Natural killer cell (primary cell): ENCODE results near the gene RGS6. TPM values are rescaled to one million over a fixed set of nuclear protein-coding genes. Genes with fewer than 3 reads are reported as not detected.

Experiments
- ATAC-seq, 3 donors: fragments of 150-1000 bp in 2 of 3; fragments of 200-7000 bp in 1 of 3; cut with Tn5 transposase; 1 replicate in 1 of 3; 2 replicates in 2 of 3; pipeline ENCODE4 v1.10.0; 2021; ENCODE audit warnings: mild to moderate bottlenecking in 2 of 3, moderate library complexity in 2 of 3
- DNase-seq, 2 donors: peaks; one replicate each; pipeline versions ENCODE4 v3.0.0 to v3.0.0-alpha.2; 2013 to 2021; ENCODE audit warnings: mixed read lengths in 1 of 2
- H3K27ac ChIP-seq: one replicate; pipeline ENCODE4 v1.5.1; 2013; ENCODE audit warnings: mild to moderate bottlenecking, low read length
- H3K27me3 ChIP-seq: one replicate; pipeline ENCODE4 v1.6.1; 2013; ENCODE audit warnings: low read length; ENCODE audit not compliant: control insufficient read depth, insufficient read depth
- H3K36me3 ChIP-seq: one replicate; pipeline ENCODE4 v1.6.1; 2013; ENCODE audit warnings: low read length; ENCODE audit not compliant: control insufficient read depth, insufficient read depth
- H3K4me1 ChIP-seq: one replicate; pipeline ENCODE4 v1.6.1; 2013; ENCODE audit warnings: low read length; ENCODE audit not compliant: control insufficient read depth, insufficient read depth
- H3K4me3 ChIP-seq: one replicate; pipeline ENCODE4 v1.5.1; 2013; ENCODE audit warnings: low read length
- H3K9me3 ChIP-seq: one replicate; pipeline ENCODE4 v1.6.1; 2013; ENCODE audit warnings: low read length; ENCODE audit not compliant: control insufficient read depth, insufficient read depth
- H3K27ac Mint-ChIP-seq, 2 donors: one replicate each; pipeline ENCODE4 v1.8.0; 2022; ENCODE audit warnings: mild to moderate bottlenecking in 2 of 2, mixed read lengths in 2 of 2, moderate library complexity in 1 of 2
- H3K27me3 Mint-ChIP-seq, 2 donors: one replicate each; pipeline ENCODE4 v1.8.0; 2022; ENCODE audit warnings: low read depth in 2 of 2, mixed read lengths in 2 of 2
- H3K36me3 Mint-ChIP-seq: one replicate; pipeline ENCODE4 v1.8.0; 2022; ENCODE audit warnings: mixed read lengths
- H3K4me1 Mint-ChIP-seq, 2 donors: one replicate each; pipeline ENCODE4 v1.8.0; 2022; ENCODE audit warnings: mixed read lengths in 2 of 2
- H3K4me3 Mint-ChIP-seq: one replicate; pipeline ENCODE4 v1.8.0; 2022; ENCODE audit warnings: mild to moderate bottlenecking, moderate library complexity, mixed read lengths
- H3K9me3 Mint-ChIP-seq, 2 donors: one replicate each; pipeline ENCODE4 v1.8.0; 2022; ENCODE audit warnings: mixed read lengths in 2 of 2
- CTCF ChIP-seq: fragments of 200-600 bp; IDR thresholded peaks from one replicate; pipeline ENCODE4 v1.8.0; 2022; ENCODE audit warnings: antibody characterized with exemption
- WGBS: methylation state at CpG from one replicate; pipeline ENCODE4 v1.1.7; 2013; ENCODE audit warnings: missing lambda C conversion rate; ENCODE audit not compliant: insufficient coverage; 5-methylcytosine and 5-hydroxymethylcytosine counted together
- intact Hi-C: fragments of 100-400 bp; cut with micrococcal nuclease; formaldehyde crosslinking; loops from one replicate; pipeline ENCODE4 v1.14.2; 2022
- total RNA-seq, 4 donors: library from RNA; stranded (reverse); fragments of 120-200 nt in 1 of 4; gene quantifications; one replicate each; pipeline versions ENCODE4 v1.2.3 to v1.2.4, GENCODE V29; 2013 to 2022

RGS6 gene
- total RNA-seq, 3 donors from 2014 or later (not counting 1 experiment from before 2014, with no cell fraction given) = 0.75 to 1.4 TPM; not detected in 1

DNA sequence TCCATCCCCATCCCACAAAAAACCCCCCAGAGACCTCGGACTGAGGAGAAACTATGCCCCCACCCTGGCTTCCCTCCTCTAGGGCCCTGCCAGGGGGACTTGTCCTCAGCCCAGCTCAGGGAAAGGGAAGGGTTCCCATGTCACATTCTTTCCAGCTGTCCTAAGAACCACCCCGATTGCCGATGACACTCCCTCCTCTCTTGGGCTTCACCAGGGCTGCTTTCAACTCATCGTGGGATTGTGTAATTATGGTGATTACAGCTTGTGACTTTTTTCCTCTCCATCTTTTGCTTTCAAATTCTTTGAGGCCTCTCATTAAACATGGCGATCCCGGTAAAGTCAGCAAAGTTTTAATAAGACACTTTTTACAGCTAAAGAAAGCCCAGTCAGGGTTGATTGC is 617.6 kb downstream of the RGS6 start:
- no peaks in the 10 kb centered on the region for H3K36me3 ChIP-seq
- H3K27me3 ChIP-seq = no peaks in the 10 kb centered on the region
- H3K9me3 ChIP-seq = no peaks in the 10 kb centered on the region
- TF ChIP-seq CTCF = no peak
- Mint-ChIP-seq H3K27me3 (peaks cover 56 to 87% of the 10 kb centered on the region in 2 donors), H3K4me1 (peaks cover 8 to 10% of the 10 kb centered on the region in 2 donors), H3K27ac (no peak overlapping the region), H3K9me3 (no peaks in the 10 kb centered on the region), H3K36me3 (no peaks in the 10 kb centered on the region), H3K4me3 (no peak overlapping the region)
- DNase-seq = no peak
- 93% methylated on average over 3 of the region's 6 CpGs for WGBS
- ATAC-seq = no peak
- H3K4me1 ChIP-seq = peaks cover 25% of the 10 kb centered on the region
- H3K27ac ChIP-seq = no peak overlapping the region
- H3K4me3 ChIP-seq = no peak overlapping the region
- intact Hi-C loops = no loop called here

DNA sequence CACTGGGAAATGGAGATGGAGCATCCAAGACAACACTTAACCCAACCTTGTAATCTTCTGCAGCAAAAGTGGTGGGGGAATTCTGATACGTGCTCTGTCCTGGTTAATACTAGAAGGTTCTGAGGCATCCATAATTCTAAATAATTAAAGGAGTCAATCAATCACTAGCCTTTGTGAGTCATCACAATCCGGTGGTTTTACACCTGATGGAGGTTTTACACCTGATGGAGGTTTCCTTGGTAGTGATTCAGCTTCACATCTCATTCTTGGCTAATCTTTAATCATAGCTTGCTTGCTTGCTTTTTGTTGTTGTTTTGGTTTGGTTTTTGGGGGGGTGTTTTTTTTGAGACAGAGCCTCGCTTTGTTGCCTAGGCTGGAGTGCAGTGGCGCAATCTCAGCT is 618.3 kb downstream of the RGS6 start:
- Histone ChIP-seq H3K36me3 (no peaks in the 10 kb centered on the region), H3K27ac (no peak overlapping the region), H3K4me1 (peaks cover 18% of the 10 kb centered on the region), H3K27me3 (no peaks in the 10 kb centered on the region), H3K4me3 (no peak overlapping the region), H3K9me3 (no peaks in the 10 kb centered on the region)
- no peak for TF ChIP-seq CTCF
- no peak for DNase-seq
- H3K36me3 Mint-ChIP-seq = no peaks in the 10 kb centered on the region
- WGBS = 87% methylated on average over 3 of the region's 4 CpGs
- H3K4me1 Mint-ChIP-seq = peaks cover 6% of the 10 kb centered on the region in 2 donors
- no peak overlapping the region for H3K27ac Mint-ChIP-seq
- H3K9me3 Mint-ChIP-seq = no peaks in the 10 kb centered on the region
- intact Hi-C loops = no loop called here
- no peak overlapping the region for H3K4me3 Mint-ChIP-seq
- ATAC-seq = no peak
- H3K27me3 Mint-ChIP-seq = peaks cover 55 to 86% of the 10 kb centered on the region in 2 donors

DNA sequence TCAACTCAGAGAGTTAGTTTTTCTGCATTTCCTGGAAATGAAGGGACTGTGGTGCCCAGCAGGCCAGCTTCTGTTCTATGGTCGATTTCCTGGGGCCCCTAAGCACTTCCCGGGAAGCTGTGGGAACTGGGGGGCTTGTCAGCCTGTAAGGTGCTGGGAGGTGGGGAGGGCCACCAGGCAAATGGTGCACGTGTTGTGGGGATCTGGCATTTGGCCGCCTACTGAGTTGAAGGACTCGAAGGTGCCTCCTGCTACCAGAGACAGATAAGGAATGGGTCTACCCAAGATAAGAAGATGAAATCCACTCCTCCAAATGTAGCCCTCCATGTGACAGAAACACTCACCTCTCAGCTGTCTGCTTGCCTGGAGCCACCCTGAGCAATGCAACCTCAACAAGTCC is 620.0 kb downstream of the RGS6 start:
- no peaks in the 10 kb centered on the region for H3K36me3 ChIP-seq
- 72% methylated on average over 5 of the region's 5 CpGs for WGBS
- H3K4me1 Mint-ChIP-seq = no peaks in the 10 kb centered on the region
- no peaks in the 10 kb centered on the region for H3K9me3 Mint-ChIP-seq
- DNase-seq (no peak), ATAC-seq (no peak)
- H3K36me3 Mint-ChIP-seq = no peaks in the 10 kb centered on the region
- intact Hi-C loops = no loop called here
- H3K4me3 ChIP-seq = no peak overlapping the region
- H3K27ac Mint-ChIP-seq = no peak overlapping the region
- H3K27me3 ChIP-seq = no peaks in the 10 kb centered on the region
- H3K27me3 Mint-ChIP-seq = peaks cover 60 to 82% of the 10 kb centered on the region in 2 donors
- no peak overlapping the region for H3K4me3 Mint-ChIP-seq
- no peaks in the 10 kb centered on the region for H3K9me3 ChIP-seq
- TF ChIP-seq CTCF = no peak
- no peak overlapping the region for H3K27ac ChIP-seq
- H3K4me1 ChIP-seq = peaks cover 1% of the 10 kb centered on the region

- H3K27ac ChIP-seq = no peak overlapping the region
- WGBS = 91% methylated on average over 8 of the region's 8 CpGs
- no peaks in the 10 kb centered on the region for H3K36me3 ChIP-seq
- Mint-ChIP-seq H3K4me1 (no peaks in the 10 kb centered on the region), H3K27ac (no peak overlapping the region), H3K9me3 (no peaks in the 10 kb centered on the region), H3K4me3 (no peak overlapping the region), H3K36me3 (no peaks in the 10 kb centered on the region), H3K27me3 (peaks cover 62 to 79% of the 10 kb centered on the region in 2 donors)
- DNase-seq (no peak), ATAC-seq (no peak)
- intact Hi-C loops = no loop called here
- no peak overlapping the region for H3K4me3 ChIP-seq
- no peaks in the 10 kb centered on the region for H3K9me3 ChIP-seq
- no peak for TF ChIP-seq CTCF
- no peaks in the 10 kb centered on the region for H3K4me1 ChIP-seq
- H3K27me3 ChIP-seq = peaks cover under 1% of the 10 kb centered on the region
Measured at GRCh38 chr14:72553161-72553560, 620.9 kb downstream of the RGS6 start.
